NT2/D1 (cell line): ENCODE measurements around the gene KIF19.

Experiments
- SUZ12 ChIP-seq: IDR thresholded peaks from 2 replicates; pipeline ENCODE4 v1.6.1; 2011; ENCODE audit not compliant: insufficient read length, insufficient read depth; ENCODE audit errors: extremely low read depth
- YY1 ChIP-seq: IDR thresholded peaks from 2 replicates; pipeline ENCODE4 v1.6.1; 2011; ENCODE audit not compliant: insufficient read length, insufficient read depth
- ZNF274 ChIP-seq: IDR thresholded peaks from 2 replicates; pipeline ENCODE4 v1.6.1; 2011; ENCODE audit warnings: mild to moderate bottlenecking, low read depth, low read length

GRCh38 chr17:74367206-74367605 lies 41.2 kb downstream of the KIF19 start, which contains the start of gene GPR142:
- TF ChIP-seq YY1 (no peak), ZNF274 (no peak), SUZ12 (no peak)
